Fibroblast of pulmonary artery (primary cell): ENCODE measurements around the gene CDC16.

Experiments
- DNase-seq: peaks from one replicate; pipeline ENCODE4 v3.0.0-alpha.2; 2010; ENCODE audit warnings: low read depth
- H3K4me3 ChIP-seq: replicated peaks from 2 replicates; pipeline ENCODE4 v1.5.1; 2011; ENCODE audit warnings: low read depth, mild to moderate bottlenecking, control low read depth, low read length, moderate library complexity
- TF ChIP-seq, protein P1 (sequence below): IDR thresholded peaks from 2 replicates; pipeline ENCODE4 v1.5.1; 2011; ENCODE audit warnings: mild to moderate bottlenecking, control low read depth, low read length, inconsistent platforms; ENCODE audit errors: missing control alignments

The CDC16 gene

DNA sequence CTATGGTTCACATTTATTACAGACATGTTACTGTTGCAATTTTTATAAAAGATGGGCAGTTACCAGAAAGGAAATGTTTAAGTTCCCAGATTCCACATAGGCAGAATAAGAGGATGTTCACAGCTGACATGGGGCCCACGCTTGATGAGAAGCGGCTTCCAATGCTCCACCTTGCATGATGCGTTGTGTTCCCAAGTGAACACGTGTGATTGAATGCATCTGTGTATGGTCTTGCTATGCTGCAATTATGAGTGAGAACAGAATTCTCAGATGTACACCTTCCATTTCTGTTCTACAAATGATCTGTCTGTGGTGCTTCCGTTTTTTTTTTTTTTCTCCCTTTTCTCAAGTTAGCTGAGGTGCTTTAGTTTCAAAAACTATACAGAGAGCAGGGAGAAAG, 62.2 kb downstream of the CDC16 start:
- no peak overlapping the region for H3K4me3 ChIP-seq
- DNase-seq = no peak
- TF ChIP-seq, protein P1, sequence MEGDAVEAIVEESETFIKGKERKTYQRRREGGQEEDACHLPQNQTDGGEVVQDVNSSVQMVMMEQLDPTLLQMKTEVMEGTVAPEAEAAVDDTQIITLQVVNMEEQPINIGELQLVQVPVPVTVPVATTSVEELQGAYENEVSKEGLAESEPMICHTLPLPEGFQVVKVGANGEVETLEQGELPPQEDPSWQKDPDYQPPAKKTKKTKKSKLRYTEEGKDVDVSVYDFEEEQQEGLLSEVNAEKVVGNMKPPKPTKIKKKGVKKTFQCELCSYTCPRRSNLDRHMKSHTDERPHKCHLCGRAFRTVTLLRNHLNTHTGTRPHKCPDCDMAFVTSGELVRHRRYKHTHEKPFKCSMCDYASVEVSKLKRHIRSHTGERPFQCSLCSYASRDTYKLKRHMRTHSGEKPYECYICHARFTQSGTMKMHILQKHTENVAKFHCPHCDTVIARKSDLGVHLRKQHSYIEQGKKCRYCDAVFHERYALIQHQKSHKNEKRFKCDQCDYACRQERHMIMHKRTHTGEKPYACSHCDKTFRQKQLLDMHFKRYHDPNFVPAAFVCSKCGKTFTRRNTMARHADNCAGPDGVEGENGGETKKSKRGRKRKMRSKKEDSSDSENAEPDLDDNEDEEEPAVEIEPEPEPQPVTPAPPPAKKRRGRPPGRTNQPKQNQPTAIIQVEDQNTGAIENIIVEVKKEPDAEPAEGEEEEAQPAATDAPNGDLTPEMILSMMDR = no peak

DNA sequence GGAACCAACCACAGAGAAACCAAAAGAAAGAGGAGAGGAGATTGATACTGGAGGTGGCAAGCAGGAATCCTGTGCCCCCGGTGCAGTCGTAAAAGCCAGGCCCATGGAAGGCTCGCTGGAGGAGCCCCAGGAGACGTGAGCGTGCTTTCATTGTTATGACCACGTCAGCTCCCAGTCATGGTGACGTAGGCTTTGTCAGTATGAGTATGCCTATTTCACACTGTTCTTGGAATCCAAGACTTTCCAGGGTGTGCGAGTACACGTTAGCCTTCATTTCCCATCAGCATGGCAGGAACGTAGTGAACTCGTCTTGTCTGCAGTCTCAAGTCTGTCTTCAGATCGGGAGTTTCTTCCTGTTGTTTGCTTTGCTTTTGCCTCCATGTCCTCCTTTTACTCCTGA, 64.2 kb downstream of the CDC16 start:
- TF ChIP-seq, protein P1 = no peak
- H3K4me3 ChIP-seq = no peak overlapping the region
- DNase-seq = no peak

DNA sequence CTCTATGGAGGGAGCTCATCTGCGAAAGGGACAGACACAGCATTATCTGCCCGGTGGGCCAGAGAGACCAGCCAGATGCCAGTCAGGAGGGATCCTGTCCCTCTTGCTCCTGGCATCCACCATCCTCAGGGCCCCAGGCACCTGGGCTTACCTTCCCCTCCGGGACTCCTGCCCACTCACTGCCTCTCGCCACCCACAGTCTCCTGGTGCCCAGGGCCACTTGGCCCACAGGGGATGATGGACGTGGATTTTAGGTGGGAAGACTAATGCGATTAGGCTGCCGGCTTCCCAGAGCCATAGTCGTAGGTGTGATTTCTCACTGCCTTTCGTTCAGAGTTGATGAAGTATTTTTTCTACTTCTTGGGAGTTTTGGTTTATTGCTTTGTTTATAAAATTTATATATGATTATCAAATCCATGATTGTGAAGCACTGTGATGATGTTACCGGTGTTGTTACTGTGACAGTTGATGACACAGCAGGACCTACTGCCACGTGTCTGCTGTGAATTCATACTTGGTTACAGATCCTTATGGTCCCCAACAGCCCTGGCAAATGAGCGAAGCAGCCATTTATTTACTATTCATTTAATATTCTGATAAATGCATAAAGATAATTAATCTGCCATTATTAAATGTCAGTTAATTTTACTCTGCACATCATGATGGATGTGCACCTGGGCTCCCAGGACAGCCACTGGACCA, 65.1 kb downstream of the CDC16 start:
- H3K4me3 ChIP-seq = no peak overlapping the region
- TF ChIP-seq, protein P1 = no peak
- DNase-seq = no peak

DNA sequence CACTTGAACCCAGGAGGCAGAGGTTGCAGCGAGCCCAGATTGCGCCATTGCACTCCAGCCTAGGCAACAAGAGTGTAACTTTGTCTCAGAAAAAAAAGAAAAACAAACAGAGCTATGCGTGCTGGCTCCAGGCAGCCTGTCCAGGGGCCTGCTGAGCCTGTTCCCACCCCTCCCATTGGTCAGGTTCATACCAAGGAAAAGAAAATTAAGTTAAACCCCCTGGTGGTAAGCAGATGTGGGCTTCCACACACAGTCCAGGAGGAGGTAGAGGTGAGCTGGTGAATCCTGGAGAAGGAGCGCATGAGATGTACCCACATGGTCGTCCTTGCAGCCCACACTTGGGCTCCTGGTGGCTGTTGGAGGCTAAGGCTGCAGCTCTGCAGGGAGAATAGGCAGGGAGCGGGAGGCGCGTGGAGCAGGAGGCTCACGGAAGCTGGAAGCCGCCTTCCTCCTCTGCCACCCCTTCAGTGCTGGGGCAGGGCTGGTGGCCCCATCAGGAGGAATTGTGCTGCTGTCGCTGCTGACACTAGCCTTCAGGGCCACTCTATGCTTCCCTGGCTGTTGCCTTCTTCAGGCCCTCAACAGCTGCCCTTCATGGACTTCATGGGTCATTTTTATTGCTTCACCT, 69.1 kb downstream of the CDC16 start:
- TF ChIP-seq, protein P1 = no peak
- DNase-seq = no peak
- H3K4me3 ChIP-seq = no peak overlapping the region

- H3K4me3 ChIP-seq = no peak overlapping the region
- DNase-seq = no peak
- TF ChIP-seq, protein P1 = no peak
These were observed 69.8 kb downstream of the CDC16 start for GRCh38 chr13:114304346-114305034.

DNA sequence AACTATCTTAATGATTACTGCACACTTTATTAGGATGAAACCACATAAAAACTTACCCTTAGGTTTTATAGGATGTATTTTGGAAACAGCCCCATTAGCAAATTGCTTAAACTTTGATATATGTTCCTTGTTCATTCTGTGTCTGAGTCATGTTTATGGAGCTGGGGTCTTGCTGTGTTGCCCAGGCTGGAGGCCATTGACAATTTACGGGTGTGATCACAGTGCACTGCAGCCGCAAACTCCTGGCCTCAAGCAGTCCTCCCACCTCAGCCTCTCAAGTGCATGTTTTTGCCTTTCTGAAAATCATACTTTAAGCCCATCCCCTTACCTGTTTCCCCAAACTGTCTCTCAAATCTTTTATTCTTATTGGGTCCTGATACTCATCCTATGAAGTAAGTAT, 74.4 kb downstream of the CDC16 start:
- no peak overlapping the region for H3K4me3 ChIP-seq
- TF ChIP-seq, protein P1 = no peak
- DNase-seq = no peak
